ENCODE data around the gene HBD.

The HBD gene

GRCh38 chr11:5234381-5234834, at the start of gene HBD:
TSS of gene HBD (minus strand) at chr11:5234483. CDS start at chr11:5234433, 50 bp downstream.
- Histone ChIP-seq H3K27me3 (ENCODE audit: control insufficient read depth in 2 of 2, insufficient read depth in 2 of 2, low read length in 2 of 2) (no peaks in the 10 kb centered on the region), H3K4me3 (ENCODE audit: low read length in 2 of 2) (no peak within 1 kb of the TSS), H3K9ac (ENCODE audit: low read depth in 1 of 2, low read length in 2 of 2) (no peak within 1 kb of the TSS), H3K9me3 (ENCODE audit: control insufficient read depth in 2 of 2, low read length in 2 of 2) (no peaks in the 10 kb centered on the region), H3K4me1 (ENCODE audit: control insufficient read depth in 2 of 2, insufficient read depth in 2 of 2, low read length in 2 of 2) (no peaks in the 10 kb centered on the region), H3K36me3 (ENCODE audit: control insufficient read depth in 2 of 2, insufficient read depth in 2 of 2, low read length in 2 of 2) (no peaks in the 10 kb centered on the region), H3K27ac (ENCODE audit: low read depth in 2 of 2, low read length in 2 of 2) (no peak within 1 kb of the TSS)

GRCh38 chr11:5283882-5284281, 49.6 kb upstream of the HBD start:
- Histone ChIP-seq H3K4me1 (ENCODE audit: control insufficient read depth in 2 of 2, insufficient read depth in 2 of 2, low read length in 2 of 2) (no peaks in the 10 kb centered on the region), H3K27ac (ENCODE audit: low read depth in 2 of 2, low read length in 2 of 2) (no peak overlapping the region), H3K9ac (ENCODE audit: low read depth in 1 of 2, low read length in 2 of 2) (no peak overlapping the region), H3K36me3 (ENCODE audit: control insufficient read depth in 2 of 2, insufficient read depth in 2 of 2, low read length in 2 of 2) (no peaks in the 10 kb centered on the region), H3K4me3 (ENCODE audit: low read length in 2 of 2) (no peak overlapping the region), H3K9me3 (ENCODE audit: control insufficient read depth in 2 of 2, low read length in 2 of 2) (no peaks in the 10 kb centered on the region), H3K27me3 (ENCODE audit: control insufficient read depth in 2 of 2, insufficient read depth in 2 of 2, low read length in 2 of 2) (no peaks in the 10 kb centered on the region)

- Histone ChIP-seq H3K27ac (ENCODE audit: low read depth in 2 of 2, low read length in 2 of 2) (no peak overlapping the region), H3K4me1 (ENCODE audit: control insufficient read depth in 2 of 2, insufficient read depth in 2 of 2, low read length in 2 of 2) (no peaks in the 10 kb centered on the region), H3K9ac (ENCODE audit: low read depth in 1 of 2, low read length in 2 of 2) (no peak overlapping the region), H3K36me3 (ENCODE audit: control insufficient read depth in 2 of 2, insufficient read depth in 2 of 2, low read length in 2 of 2) (no peaks in the 10 kb centered on the region), H3K4me3 (ENCODE audit: low read length in 2 of 2) (no peak overlapping the region), H3K9me3 (ENCODE audit: control insufficient read depth in 2 of 2, low read length in 2 of 2) (no peaks in the 10 kb centered on the region), H3K27me3 (ENCODE audit: control insufficient read depth in 2 of 2, insufficient read depth in 2 of 2, low read length in 2 of 2) (no peaks in the 10 kb centered on the region)
These were observed 48.8 kb upstream of the HBD start for GRCh38 chr11:5283086-5283485.

GRCh38 chr11:5282628-5283027, 48.3 kb upstream of the HBD start:
- Histone ChIP-seq H3K9ac (ENCODE audit: low read depth in 1 of 2, low read length in 2 of 2) (no peak overlapping the region), H3K27ac (ENCODE audit: low read depth in 2 of 2, low read length in 2 of 2) (no peak overlapping the region), H3K4me1 (ENCODE audit: control insufficient read depth in 2 of 2, insufficient read depth in 2 of 2, low read length in 2 of 2) (no peaks in the 10 kb centered on the region), H3K27me3 (ENCODE audit: control insufficient read depth in 2 of 2, insufficient read depth in 2 of 2, low read length in 2 of 2) (no peaks in the 10 kb centered on the region), H3K36me3 (ENCODE audit: control insufficient read depth in 2 of 2, insufficient read depth in 2 of 2, low read length in 2 of 2) (no peaks in the 10 kb centered on the region), H3K4me3 (ENCODE audit: low read length in 2 of 2) (no peak overlapping the region), H3K9me3 (ENCODE audit: control insufficient read depth in 2 of 2, low read length in 2 of 2) (no peaks in the 10 kb centered on the region)

GRCh38 chr11:5281596-5281995, 47.3 kb upstream of the HBD start:
- H3K9ac ChIP-seq (ENCODE audit: low read depth in 1 of 2, low read length in 2 of 2): no peak overlapping the region
- H3K4me1 ChIP-seq (ENCODE audit: control insufficient read depth in 2 of 2, insufficient read depth in 2 of 2, low read length in 2 of 2): no peaks in the 10 kb centered on the region
- H3K4me3 ChIP-seq (ENCODE audit: low read length in 2 of 2): no peak overlapping the region
- no peaks in the 10 kb centered on the region for H3K36me3 ChIP-seq (ENCODE audit: control insufficient read depth in 2 of 2, insufficient read depth in 2 of 2, low read length in 2 of 2)
- H3K9me3 ChIP-seq (ENCODE audit: control insufficient read depth in 2 of 2, low read length in 2 of 2): no peaks in the 10 kb centered on the region
- H3K27ac ChIP-seq (ENCODE audit: low read depth in 2 of 2, low read length in 2 of 2): no peak overlapping the region
- H3K27me3 ChIP-seq (ENCODE audit: control insufficient read depth in 2 of 2, insufficient read depth in 2 of 2, low read length in 2 of 2): no peaks in the 10 kb centered on the region

- H3K27ac ChIP-seq (ENCODE audit: low read depth in 2 of 2, low read length in 2 of 2): no peak overlapping the region
- no peaks in the 10 kb centered on the region for H3K27me3 ChIP-seq (ENCODE audit: control insufficient read depth in 2 of 2, insufficient read depth in 2 of 2, low read length in 2 of 2)
- no peak overlapping the region for H3K4me3 ChIP-seq (ENCODE audit: low read length in 2 of 2)
- H3K36me3 ChIP-seq (ENCODE audit: control insufficient read depth in 2 of 2, insufficient read depth in 2 of 2, low read length in 2 of 2): no peaks in the 10 kb centered on the region
- no peaks in the 10 kb centered on the region for H3K9me3 ChIP-seq (ENCODE audit: control insufficient read depth in 2 of 2, low read length in 2 of 2)
- no peak overlapping the region for H3K9ac ChIP-seq (ENCODE audit: low read depth in 1 of 2, low read length in 2 of 2)
- H3K4me1 ChIP-seq (ENCODE audit: control insufficient read depth in 2 of 2, insufficient read depth in 2 of 2, low read length in 2 of 2): no peaks in the 10 kb centered on the region
These were observed 46.4 kb upstream of the HBD start for GRCh38 chr11:5280582-5281102.

- H3K9ac ChIP-seq (ENCODE audit: low read depth in 1 of 2, low read length in 2 of 2): no peak overlapping the region
- no peaks in the 10 kb centered on the region for H3K36me3 ChIP-seq (ENCODE audit: control insufficient read depth in 2 of 2, insufficient read depth in 2 of 2, low read length in 2 of 2)
- no peaks in the 10 kb centered on the region for H3K27me3 ChIP-seq (ENCODE audit: control insufficient read depth in 2 of 2, insufficient read depth in 2 of 2, low read length in 2 of 2)
- H3K9me3 ChIP-seq (ENCODE audit: control insufficient read depth in 2 of 2, low read length in 2 of 2): no peaks in the 10 kb centered on the region
- no peak overlapping the region for H3K4me3 ChIP-seq (ENCODE audit: low read length in 2 of 2)
- H3K4me1 ChIP-seq (ENCODE audit: control insufficient read depth in 2 of 2, insufficient read depth in 2 of 2, low read length in 2 of 2): no peaks in the 10 kb centered on the region
- no peak overlapping the region for H3K27ac ChIP-seq (ENCODE audit: low read depth in 2 of 2, low read length in 2 of 2)
These were observed 45.3 kb upstream of the HBD start for GRCh38 chr11:5279471-5280090.

- no peaks in the 10 kb centered on the region for H3K27me3 ChIP-seq (ENCODE audit: control insufficient read depth in 2 of 2, insufficient read depth in 2 of 2, low read length in 2 of 2)
- no peak overlapping the region for H3K9ac ChIP-seq (ENCODE audit: low read depth in 1 of 2, low read length in 2 of 2)
- H3K4me1 ChIP-seq (ENCODE audit: control insufficient read depth in 2 of 2, insufficient read depth in 2 of 2, low read length in 2 of 2): no peaks in the 10 kb centered on the region
- H3K4me3 ChIP-seq (ENCODE audit: low read length in 2 of 2): no peak overlapping the region
- H3K27ac ChIP-seq (ENCODE audit: low read depth in 2 of 2, low read length in 2 of 2): no peak overlapping the region
- H3K36me3 ChIP-seq (ENCODE audit: control insufficient read depth in 2 of 2, insufficient read depth in 2 of 2, low read length in 2 of 2): no peaks in the 10 kb centered on the region
- no peaks in the 10 kb centered on the region for H3K9me3 ChIP-seq (ENCODE audit: control insufficient read depth in 2 of 2, low read length in 2 of 2)
These were observed 43.6 kb upstream of the HBD start for GRCh38 chr11:5277807-5278382.

GRCh38 chr11:5276697-5277096, 42.4 kb upstream of the HBD start:
- no peaks in the 10 kb centered on the region for H3K36me3 ChIP-seq (ENCODE audit: control insufficient read depth in 2 of 2, insufficient read depth in 2 of 2, low read length in 2 of 2)
- H3K27ac ChIP-seq (ENCODE audit: low read depth in 2 of 2, low read length in 2 of 2): no peak overlapping the region
- H3K27me3 ChIP-seq (ENCODE audit: control insufficient read depth in 2 of 2, insufficient read depth in 2 of 2, low read length in 2 of 2): no peaks in the 10 kb centered on the region
- H3K9ac ChIP-seq (ENCODE audit: low read depth in 1 of 2, low read length in 2 of 2): no peak overlapping the region
- no peak overlapping the region for H3K4me3 ChIP-seq (ENCODE audit: low read length in 2 of 2)
- no peaks in the 10 kb centered on the region for H3K9me3 ChIP-seq (ENCODE audit: control insufficient read depth in 2 of 2, low read length in 2 of 2)
- no peaks in the 10 kb centered on the region for H3K4me1 ChIP-seq (ENCODE audit: control insufficient read depth in 2 of 2, insufficient read depth in 2 of 2, low read length in 2 of 2)

GRCh38 chr11:5275369-5276110, 41.3 kb upstream of the HBD start:
- Histone ChIP-seq H3K9me3 (ENCODE audit: control insufficient read depth in 2 of 2, low read length in 2 of 2) (no peaks in the 10 kb centered on the region), H3K4me1 (ENCODE audit: control insufficient read depth in 2 of 2, insufficient read depth in 2 of 2, low read length in 2 of 2) (no peaks in the 10 kb centered on the region), H3K4me3 (ENCODE audit: low read length in 2 of 2) (no peak overlapping the region), H3K27me3 (ENCODE audit: control insufficient read depth in 2 of 2, insufficient read depth in 2 of 2, low read length in 2 of 2) (no peaks in the 10 kb centered on the region), H3K27ac (ENCODE audit: low read depth in 2 of 2, low read length in 2 of 2) (no peak overlapping the region), H3K36me3 (ENCODE audit: control insufficient read depth in 2 of 2, insufficient read depth in 2 of 2, low read length in 2 of 2) (no peaks in the 10 kb centered on the region), H3K9ac (ENCODE audit: low read depth in 1 of 2, low read length in 2 of 2) (no peak overlapping the region)
